ENCODE measurements around the gene CDH12.

DNA sequence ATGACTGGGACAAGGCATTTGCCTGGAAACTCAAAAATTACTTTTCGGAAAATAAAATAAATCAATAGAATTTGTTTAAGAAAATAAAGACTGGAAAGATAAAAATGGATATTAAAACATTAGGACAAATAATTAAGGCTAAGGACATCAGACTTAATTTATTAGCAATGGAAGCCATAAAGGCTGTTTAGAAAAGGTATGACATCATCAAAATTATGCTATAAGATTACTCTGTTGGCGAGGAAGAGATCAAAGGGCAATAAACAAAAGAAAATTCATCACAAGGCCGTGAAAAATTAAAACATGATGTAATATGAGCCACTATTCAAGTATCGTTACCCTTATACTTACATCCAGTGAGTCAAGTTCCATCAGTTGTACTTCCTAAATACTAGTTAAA, 2.7 kb upstream of the CDH12 start:
- TF ChIP-seq EZH2 (IDR thresholded peaks at IDR 0.05; ENCODE audit: insufficient read depth, poor library complexity, severe bottlenecking), result no peak
- TF ChIP-seq EZH2phosphoT487 (IDR thresholded peaks at IDR 0.05; ENCODE audit: insufficient read depth, low read depth), result no peak
